Fibroblast of mammary gland (primary cell): Measurements from ENCODE around the gene TBC1D2.
"Not testable (repeated sequence)": the region's sequence is repeated elsewhere in the genome, so short reads cannot be mapped to it uniquely, and the experiment has no call there.

ENCODE experiments used
- DNase-seq: peaks from one replicate; pipeline ENCODE4 v3.0.0-alpha.2; 2010; ENCODE audit warnings: low read depth
- H3K4me3 ChIP-seq: 2 replicates; pipeline ENCODE4 v1.5.1; 2011; ENCODE audit warnings: low read depth, mild to moderate bottlenecking, low read length, moderate library complexity; ENCODE audit not compliant: control insufficient read depth
- TF ChIP-seq, protein P1 (sequence below): conservative IDR thresholded peaks from 2 replicates; pipeline ENCODE4 v1.5.1; 2011; ENCODE audit warnings: low read depth, low read length, inconsistent platforms; ENCODE audit not compliant: control insufficient read depth, insufficient read depth

The TBC1D2 gene

DNA sequence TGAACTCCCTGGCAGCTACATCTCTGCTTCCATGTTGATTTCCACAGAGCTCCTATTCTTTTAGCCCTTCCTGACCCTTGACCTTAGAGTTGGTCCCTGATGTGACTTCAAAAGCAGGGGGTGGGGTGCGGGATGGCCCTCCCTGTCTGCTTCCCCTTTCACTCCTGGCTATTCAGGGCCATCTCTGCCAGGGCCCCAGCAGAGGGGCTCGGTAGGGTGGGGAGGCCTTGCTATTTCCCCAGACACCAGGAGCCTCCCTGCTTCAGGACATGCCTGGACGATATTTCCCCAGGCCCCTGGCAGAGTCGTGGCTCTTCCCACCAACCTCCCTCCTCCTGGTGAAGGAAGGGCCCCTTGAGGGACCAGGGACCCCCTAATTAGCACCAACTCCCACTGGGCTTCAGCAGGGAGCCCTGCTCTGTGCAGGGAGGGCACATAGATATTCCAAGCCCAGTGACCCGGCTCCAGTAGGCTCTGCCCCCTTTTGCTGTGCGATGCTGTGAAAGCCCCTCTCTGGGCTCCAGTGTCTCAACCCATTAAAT is 80.3 kb downstream of the TBC1D2 start:
- H3K4me3 ChIP-seq = no peak overlapping the region
- TF ChIP-seq, protein P1, sequence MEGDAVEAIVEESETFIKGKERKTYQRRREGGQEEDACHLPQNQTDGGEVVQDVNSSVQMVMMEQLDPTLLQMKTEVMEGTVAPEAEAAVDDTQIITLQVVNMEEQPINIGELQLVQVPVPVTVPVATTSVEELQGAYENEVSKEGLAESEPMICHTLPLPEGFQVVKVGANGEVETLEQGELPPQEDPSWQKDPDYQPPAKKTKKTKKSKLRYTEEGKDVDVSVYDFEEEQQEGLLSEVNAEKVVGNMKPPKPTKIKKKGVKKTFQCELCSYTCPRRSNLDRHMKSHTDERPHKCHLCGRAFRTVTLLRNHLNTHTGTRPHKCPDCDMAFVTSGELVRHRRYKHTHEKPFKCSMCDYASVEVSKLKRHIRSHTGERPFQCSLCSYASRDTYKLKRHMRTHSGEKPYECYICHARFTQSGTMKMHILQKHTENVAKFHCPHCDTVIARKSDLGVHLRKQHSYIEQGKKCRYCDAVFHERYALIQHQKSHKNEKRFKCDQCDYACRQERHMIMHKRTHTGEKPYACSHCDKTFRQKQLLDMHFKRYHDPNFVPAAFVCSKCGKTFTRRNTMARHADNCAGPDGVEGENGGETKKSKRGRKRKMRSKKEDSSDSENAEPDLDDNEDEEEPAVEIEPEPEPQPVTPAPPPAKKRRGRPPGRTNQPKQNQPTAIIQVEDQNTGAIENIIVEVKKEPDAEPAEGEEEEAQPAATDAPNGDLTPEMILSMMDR = no peak
- no peak for DNase-seq

DNA sequence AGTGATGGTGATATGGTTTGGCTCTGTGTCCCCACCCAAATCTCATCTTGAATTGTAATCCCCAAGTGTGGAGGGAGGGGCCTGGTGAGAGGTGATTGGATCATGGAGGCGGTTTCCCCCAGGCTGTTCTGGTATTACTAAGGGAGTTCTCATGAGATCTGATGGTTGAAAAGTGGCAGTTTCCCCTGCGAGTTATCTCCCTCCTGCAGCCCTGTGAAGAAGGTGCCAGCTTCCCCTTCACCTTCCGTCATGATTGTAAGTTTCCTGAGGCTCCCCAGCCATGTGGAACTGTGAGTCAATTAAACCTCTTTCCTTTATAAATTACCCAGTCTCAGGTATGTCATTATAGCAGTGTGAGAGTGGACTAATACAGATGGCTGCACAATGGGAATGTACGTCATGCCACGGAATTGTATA is 80.9 kb downstream of the TBC1D2 start:
- DNase-seq, H3K4me3 ChIP-seq: not testable (repeated sequence)

DNA sequence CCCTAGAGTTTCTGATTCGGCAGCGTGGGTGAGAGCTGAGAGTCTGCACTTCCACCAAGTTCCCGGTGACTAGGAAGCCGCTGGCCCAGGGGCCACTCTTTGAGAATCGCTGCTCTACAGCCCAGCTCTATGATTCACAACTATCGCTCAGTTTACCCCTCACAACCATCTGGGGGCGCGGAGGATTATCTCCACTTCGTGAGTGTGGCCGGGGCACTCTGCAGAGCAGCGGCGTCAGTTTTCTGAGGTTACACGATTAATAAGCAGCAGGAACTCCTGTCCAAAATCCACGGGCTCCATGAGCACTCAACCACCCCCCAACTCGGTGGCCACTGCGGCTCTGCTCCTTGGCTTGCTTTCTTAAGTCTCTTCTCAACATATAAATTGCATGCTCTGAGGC is 82.3 kb downstream of the TBC1D2 start:
- TF ChIP-seq, protein P1 = no peak
- no peak for DNase-seq
- H3K4me3 ChIP-seq = no peak overlapping the region

DNA sequence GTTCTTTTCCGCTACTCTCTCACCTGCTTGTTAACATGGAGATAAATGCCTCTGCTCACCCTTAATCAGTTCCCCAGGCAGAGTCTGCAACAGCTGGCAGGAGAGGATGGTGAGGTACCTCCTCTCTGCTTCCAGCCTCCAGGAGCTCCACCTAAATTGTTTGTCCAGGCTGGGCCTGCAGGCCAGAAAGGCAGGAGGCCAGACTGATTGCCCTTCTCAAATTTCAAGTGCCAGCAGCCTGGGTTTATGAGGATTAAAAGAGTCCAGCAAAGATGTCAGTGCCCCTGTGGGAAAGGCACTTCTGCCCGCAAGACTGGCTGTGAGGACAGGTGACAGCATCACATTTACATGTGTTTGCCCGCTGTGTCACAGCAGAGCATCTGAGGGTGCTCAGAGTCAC is 82.8 kb downstream of the TBC1D2 start:
- TF ChIP-seq, protein P1 = no peak
- no peak for DNase-seq
- no peak overlapping the region for H3K4me3 ChIP-seq

DNA sequence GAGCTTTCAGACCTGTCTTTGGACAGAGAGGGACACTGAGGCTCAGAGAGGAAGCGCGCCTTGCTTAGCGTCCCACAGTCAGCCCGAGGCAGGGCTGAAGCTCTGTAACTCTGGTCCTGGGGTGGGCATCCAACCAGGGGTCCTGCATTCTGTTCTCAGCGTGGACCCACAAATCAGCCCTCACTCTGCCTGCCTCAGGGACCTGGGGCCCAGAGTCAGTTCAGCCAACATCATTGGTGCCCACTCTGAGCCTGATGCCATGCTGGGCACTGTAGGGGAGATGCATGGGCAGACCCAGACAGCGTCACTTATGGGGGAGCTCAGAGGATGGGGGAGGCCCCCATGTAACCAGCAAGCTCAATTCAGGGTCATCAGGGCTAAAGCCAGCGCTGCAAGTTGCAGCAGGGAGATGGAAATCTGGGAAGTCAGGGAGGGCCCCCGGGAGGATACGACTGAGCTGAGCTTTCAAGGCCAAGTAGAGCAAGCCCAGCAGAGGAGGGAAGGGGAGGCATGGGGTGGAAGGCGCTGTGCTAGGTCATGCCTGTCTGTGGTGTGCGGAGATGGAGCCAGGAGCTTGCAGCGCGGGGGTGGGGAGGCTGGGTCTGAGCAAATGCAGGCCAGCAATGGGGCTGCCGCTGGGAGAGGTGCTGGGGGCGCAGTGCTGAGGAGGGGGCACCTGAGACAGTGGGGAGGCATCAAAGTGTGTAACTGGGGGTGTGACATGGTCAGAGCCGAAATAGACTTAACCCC is 84.1 kb downstream of the TBC1D2 start:
- TF ChIP-seq, protein P1 = no peak
- no peak for DNase-seq
- no peak overlapping the region for H3K4me3 ChIP-seq

DNA sequence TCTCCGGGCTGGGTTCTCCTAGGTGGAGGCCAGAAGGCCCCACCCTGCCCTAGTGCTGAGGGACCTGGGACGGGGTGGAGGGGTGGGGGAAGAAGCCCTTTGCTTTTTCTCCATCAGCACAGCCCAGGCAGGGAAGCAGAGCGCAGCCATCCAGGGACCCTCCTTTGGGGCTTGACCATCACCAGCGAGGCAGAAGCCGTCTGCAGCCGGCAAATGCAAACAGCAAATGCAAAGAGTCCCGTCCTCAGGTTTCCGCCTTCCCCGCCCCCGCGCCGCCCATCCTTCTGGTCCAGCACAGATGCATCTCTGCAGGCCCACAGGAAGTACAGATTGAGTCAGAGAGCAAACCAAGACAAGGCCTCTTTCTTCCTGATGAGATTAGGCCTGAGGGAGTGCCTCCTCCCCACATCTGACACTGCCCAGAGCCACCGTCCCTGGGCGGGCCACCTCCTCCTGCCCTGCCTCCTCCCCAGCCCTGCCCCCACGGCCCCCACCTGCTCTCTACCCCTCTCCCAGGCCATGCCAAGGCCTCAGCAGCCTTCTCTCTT is 86.4 kb downstream of the TBC1D2 start:
- TF ChIP-seq, protein P1 = no peak
- DNase-seq = peak; percentile 23
- H3K4me3 ChIP-seq = no peak overlapping the region

DNA sequence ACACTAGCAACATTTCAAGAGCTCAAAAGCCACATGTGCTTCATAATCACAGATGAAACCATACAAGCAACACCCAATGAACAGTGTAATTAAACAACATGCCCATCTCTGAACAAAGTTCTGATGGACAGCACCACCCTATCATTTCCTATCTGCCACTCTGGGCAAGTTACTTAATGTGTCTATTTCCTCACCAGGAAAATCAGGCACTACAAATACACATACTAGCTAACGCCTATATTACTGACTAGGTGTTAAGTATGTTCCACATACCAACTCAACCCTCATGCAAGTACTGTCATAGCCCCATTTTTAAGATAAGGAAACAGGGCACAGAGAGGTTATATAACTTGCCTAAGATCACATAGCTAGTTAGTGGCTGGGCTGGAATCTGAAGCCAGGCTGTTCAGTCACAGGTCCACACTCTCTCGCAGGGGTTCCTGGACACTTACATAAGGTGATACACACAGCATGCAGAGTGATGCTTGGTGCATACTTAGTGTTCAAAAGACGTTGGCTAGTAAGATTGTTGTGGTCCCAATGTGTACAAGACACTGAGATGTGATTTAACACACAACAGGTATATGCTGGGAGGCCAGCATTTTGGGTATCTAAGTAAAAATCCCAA is 87.2 kb downstream of the TBC1D2 start:
- no peak for DNase-seq
- H3K4me3 ChIP-seq = no peak overlapping the region
- TF ChIP-seq, protein P1 = no peak
